Stomach (tissue), 4 donors: ENCODE results near the gene TTN.

ENCODE experiments used
- EP300 ChIP-seq: sonication (generic); formaldehyde crosslinking; IDR thresholded peaks from one replicate; pipeline ENCODE4 v1.6.1; 2017; ENCODE audit warnings: antibody characterized with exemption
- POLR2A ChIP-seq, 4 donors: fragments of 450-650 bp; IDR thresholded peaks; one replicate each; pipeline ENCODE4 v1.6.1; 2016; ENCODE audit warnings: antibody characterized with exemption in 4 of 4, control low read depth in 2 of 4, mild to moderate bottlenecking in 1 of 4, moderate library complexity in 1 of 4
- POLR2AphosphoS5 ChIP-seq, 3 donors: sonication (generic); formaldehyde crosslinking; IDR thresholded peaks; one replicate each; pipeline ENCODE4 v1.6.1; 2016; ENCODE audit warnings: antibody characterized with exemption in 3 of 3
- TF ChIP-seq, protein P1 (sequence below), 7 experiments: fragments of 450-650 bp in 4 of 7; fragments of 200-600 bp in 3 of 7; sonication (generic) in 3 of 7; IDR thresholded peaks; one replicate each; pipeline ENCODE4 v1.5.1; 2016 to 2019; ENCODE audit warnings: antibody characterized with exemption in 7 of 7, control low read depth in 2 of 7, mild to moderate bottlenecking in 1 of 7

DNA sequence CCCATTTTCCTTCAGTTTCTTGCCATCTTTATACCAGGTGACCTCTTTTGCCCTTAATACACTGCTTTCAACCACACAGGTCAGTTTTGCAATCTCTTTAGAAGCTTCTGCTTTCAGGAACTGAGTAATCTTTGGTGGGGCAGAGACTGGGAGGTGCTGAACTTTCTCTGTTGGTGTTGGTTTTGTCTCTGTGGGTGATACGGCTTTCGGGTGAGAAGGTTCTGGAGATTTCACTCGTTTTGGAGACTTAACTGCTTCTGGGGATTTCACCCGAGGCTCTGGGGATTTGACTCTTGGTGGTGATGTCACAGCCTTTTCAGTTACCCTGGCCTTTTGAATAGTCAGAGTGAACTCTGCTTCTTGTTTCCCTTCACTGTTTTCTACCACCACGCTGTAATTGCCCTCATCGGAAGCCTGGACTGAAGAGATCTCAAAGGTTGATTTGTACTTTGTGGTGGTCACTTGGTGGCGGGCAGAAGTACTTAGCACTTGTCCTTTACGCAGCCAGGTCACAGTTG, 276.5 kb downstream of the TTN start:
- TF ChIP-seq, protein P1, sequence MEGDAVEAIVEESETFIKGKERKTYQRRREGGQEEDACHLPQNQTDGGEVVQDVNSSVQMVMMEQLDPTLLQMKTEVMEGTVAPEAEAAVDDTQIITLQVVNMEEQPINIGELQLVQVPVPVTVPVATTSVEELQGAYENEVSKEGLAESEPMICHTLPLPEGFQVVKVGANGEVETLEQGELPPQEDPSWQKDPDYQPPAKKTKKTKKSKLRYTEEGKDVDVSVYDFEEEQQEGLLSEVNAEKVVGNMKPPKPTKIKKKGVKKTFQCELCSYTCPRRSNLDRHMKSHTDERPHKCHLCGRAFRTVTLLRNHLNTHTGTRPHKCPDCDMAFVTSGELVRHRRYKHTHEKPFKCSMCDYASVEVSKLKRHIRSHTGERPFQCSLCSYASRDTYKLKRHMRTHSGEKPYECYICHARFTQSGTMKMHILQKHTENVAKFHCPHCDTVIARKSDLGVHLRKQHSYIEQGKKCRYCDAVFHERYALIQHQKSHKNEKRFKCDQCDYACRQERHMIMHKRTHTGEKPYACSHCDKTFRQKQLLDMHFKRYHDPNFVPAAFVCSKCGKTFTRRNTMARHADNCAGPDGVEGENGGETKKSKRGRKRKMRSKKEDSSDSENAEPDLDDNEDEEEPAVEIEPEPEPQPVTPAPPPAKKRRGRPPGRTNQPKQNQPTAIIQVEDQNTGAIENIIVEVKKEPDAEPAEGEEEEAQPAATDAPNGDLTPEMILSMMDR (IDR thresholded peaks at IDR 0.05), result no peak
- TF ChIP-seq POLR2A (IDR thresholded peaks at IDR 0.05), result no peak
- no peak for TF ChIP-seq EP300
- TF ChIP-seq POLR2AphosphoS5 (IDR thresholded peaks at IDR 0.05), result no peak
